Measurements from ENCODE around the gene NUP98.
A peak's percentile ranks its signal among the peaks of the same experiment; 100 is the strongest.

Gene NUP98

GRCh38 chr11:3685923-3686322 lies 111.4 kb downstream of the NUP98 start:
- H3K36me3 ChIP-seq (ENCODE audit: control insufficient read depth in 2 of 2, insufficient read depth in 1 of 2, low read length in 2 of 2): peaks cover 8 to 90% of the 10 kb centered on the region in 2 experiments
- CTCF ChIA-PET: no interaction called here

GRCh38 chr11:3684819-3685172 lies 112.6 kb downstream of the NUP98 start:
- Histone ChIP-seq H3K9me3 (ENCODE audit: control insufficient read depth, insufficient read depth, low read depth, low read length) (no peaks in the 10 kb centered on the region), H3K36me3 (ENCODE audit: control insufficient read depth in 2 of 2, insufficient read depth in 1 of 2, low read length in 2 of 2) (peaks cover 8 to 90% of the 10 kb centered on the region in 2 experiments), H3K27ac (ENCODE audit: extremely low read depth, low read depth, low read length) (no peak overlapping the region), H3K4me3 (ENCODE audit: low read depth, low read length) (no peak overlapping the region), H3K4me1 (ENCODE audit: control insufficient read depth, insufficient read depth, low read length) (no peaks in the 10 kb centered on the region)
- TF ChIP-seq ZSCAN30 (tag by site-specific recombination; IDR thresholded peaks at IDR 0.05) (no peak), FEZF1 (tag by site-specific recombination; IDR thresholded peaks at IDR 0.05) (peak; percentile 44), ZNF580 (tag by site-specific recombination; IDR thresholded peaks at IDR 0.05) (no peak)
- ChIA-PET POLR2A (no interaction called here), CTCF (no interaction called here)

More at GRCh38 chr11:3685923-3686322, 111.4 kb downstream of the NUP98 start:
- POLR2A ChIA-PET: no interaction called here
- H3K4me3 ChIP-seq (ENCODE audit: low read depth, low read length): no peak overlapping the region
- H3K27ac ChIP-seq (ENCODE audit: extremely low read depth, low read depth, low read length): no peak overlapping the region
- H3K9me3 ChIP-seq (ENCODE audit: control insufficient read depth, insufficient read depth, low read depth, low read length): no peaks in the 10 kb centered on the region
- no peaks in the 10 kb centered on the region for H3K4me1 ChIP-seq (ENCODE audit: control insufficient read depth, insufficient read depth, low read length)
- TF ChIP-seq HOXA7 (CRISPR knock-in tag; IDR thresholded peaks at IDR 0.05; ENCODE audit: borderline replicate concordance) (no peak), GLI4 (tag by site-specific recombination; IDR thresholded peaks at IDR 0.05) (no peak), ZBTB7A (tag by site-specific recombination; IDR thresholded peaks at IDR 0.05; ENCODE audit: low read depth) (no peak), ZNF600 (tag by site-specific recombination; IDR thresholded peaks at IDR 0.05) (no peak)

- ChIA-PET POLR2A (no interaction called here), CTCF (no interaction called here)
- Histone ChIP-seq H3K4me3 (ENCODE audit: low read depth, low read length) (no peak overlapping the region), H3K27ac (ENCODE audit: extremely low read depth, low read depth, low read length) (no peak overlapping the region), H3K9me3 (ENCODE audit: control insufficient read depth, insufficient read depth, low read depth, low read length) (no peaks in the 10 kb centered on the region), H3K4me1 (ENCODE audit: control insufficient read depth, insufficient read depth, low read length) (no peaks in the 10 kb centered on the region), H3K36me3 (ENCODE audit: control insufficient read depth in 2 of 2, insufficient read depth in 1 of 2, low read length in 2 of 2) (peaks cover 8 to 91% of the 10 kb centered on the region in 2 experiments)
- TF ChIP-seq ZBTB44 (tag by site-specific recombination; IDR thresholded peaks at IDR 0.05) (no peak), ZNF792 (tag by site-specific recombination; IDR thresholded peaks at IDR 0.05) (no peak), AEBP2 (tag by site-specific recombination; IDR thresholded peaks at IDR 0.05; ENCODE audit: borderline replicate concordance) (no peak), INSM2 (tag by site-specific recombination; IDR thresholded peaks at IDR 0.05) (no peak), OSR2 (tag by site-specific recombination; IDR thresholded peaks at IDR 0.05) (no peak), ZNF202 (tag by site-specific recombination; IDR thresholded peaks at IDR 0.05; ENCODE audit: borderline replicate concordance) (no peak), ZNF2 (tag by site-specific recombination; IDR thresholded peaks at IDR 0.05) (no peak), ZNF350 (tag by site-specific recombination; IDR thresholded peaks at IDR 0.05) (no peak), ZNF112 (tag by site-specific recombination; IDR thresholded peaks at IDR 0.05) (no peak), SP7 (tag by site-specific recombination; IDR thresholded peaks at IDR 0.05) (no peak), KLF9 (tag by site-specific recombination; IDR thresholded peaks at IDR 0.05; ENCODE audit: low read depth) (no peak), ZNF416 (tag by site-specific recombination; IDR thresholded peaks at IDR 0.05) (no peak), ZNF280D (tag by site-specific recombination; IDR thresholded peaks at IDR 0.05) (no peak), PRDM4 (tag by site-specific recombination; IDR thresholded peaks at IDR 0.05) (no peak)
Observed at GRCh38 chr11:3684129-3684818, 113.1 kb downstream of the NUP98 start.

Data from HEK293 (cell line).